ENCODE results near the gene CD34.

CD34 gene

DNA sequence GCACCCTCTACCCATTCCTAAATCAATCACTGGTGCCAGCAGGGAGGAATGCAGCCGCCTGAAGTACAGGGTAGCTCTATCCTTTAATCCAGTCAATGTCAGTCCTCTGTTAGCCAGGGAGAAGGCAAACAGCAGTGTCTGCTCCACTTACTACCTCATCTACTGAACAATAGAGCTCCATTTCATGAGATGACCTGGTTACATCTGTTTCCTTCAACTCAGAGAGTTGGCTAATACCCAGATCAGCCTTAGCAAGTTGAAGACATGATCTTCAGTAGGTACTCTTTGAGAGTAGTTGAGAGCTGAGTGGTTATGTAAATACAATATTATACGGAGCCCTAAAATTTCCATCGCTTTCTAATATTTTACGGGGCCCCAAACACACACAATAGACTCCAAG lies 46.1 kb upstream of the CD34 start:
- Histone ChIP-seq H3K27ac (ENCODE audit: extremely low read depth, low read depth, low read length) (no peak overlapping the region), H3K9me3 (ENCODE audit: control insufficient read depth, insufficient read depth, low read depth, low read length) (no peaks in the 10 kb centered on the region), H3K4me1 (ENCODE audit: control insufficient read depth, insufficient read depth, low read length) (peaks cover 3% of the 10 kb centered on the region; the same call in 1 of the 2 replicates), H3K4me3 (ENCODE audit: low read depth, low read length) (no peak overlapping the region), H3K36me3 (ENCODE audit: control insufficient read depth in 2 of 2, insufficient read depth in 1 of 2, low read length in 2 of 2) (no peaks in the 10 kb centered on the region)
- TF ChIP-seq, protein P1, sequence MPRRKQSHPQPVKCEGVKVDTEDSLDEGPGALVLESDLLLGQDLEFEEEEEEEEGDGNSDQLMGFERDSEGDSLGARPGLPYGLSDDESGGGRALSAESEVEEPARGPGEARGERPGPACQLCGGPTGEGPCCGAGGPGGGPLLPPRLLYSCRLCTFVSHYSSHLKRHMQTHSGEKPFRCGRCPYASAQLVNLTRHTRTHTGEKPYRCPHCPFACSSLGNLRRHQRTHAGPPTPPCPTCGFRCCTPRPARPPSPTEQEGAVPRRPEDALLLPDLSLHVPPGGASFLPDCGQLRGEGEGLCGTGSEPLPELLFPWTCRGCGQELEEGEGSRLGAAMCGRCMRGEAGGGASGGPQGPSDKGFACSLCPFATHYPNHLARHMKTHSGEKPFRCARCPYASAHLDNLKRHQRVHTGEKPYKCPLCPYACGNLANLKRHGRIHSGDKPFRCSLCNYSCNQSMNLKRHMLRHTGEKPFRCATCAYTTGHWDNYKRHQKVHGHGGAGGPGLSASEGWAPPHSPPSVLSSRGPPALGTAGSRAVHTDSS (tag by site-specific recombination; IDR thresholded peaks at IDR 0.05): no peak
- TF ChIP-seq BCL11B (tag by site-specific recombination; IDR thresholded peaks at IDR 0.05; ENCODE audit: low read depth) (no peak), ZNF175 (tag by site-specific recombination; IDR thresholded peaks at IDR 0.05) (no peak), SALL2 (tag by site-specific recombination; IDR thresholded peaks at IDR 0.05; ENCODE audit: borderline replicate concordance) (no peak), ZNF350 (tag by site-specific recombination; IDR thresholded peaks at IDR 0.05) (no peak), ZNF248 (tag by site-specific recombination; IDR thresholded peaks at IDR 0.05) (no peak), MYNN (tag by site-specific recombination; IDR thresholded peaks at IDR 0.05; ENCODE audit: borderline replicate concordance) (no peak), ZNF555 (tag by site-specific recombination; conservative IDR thresholded peaks at IDR 0.05) (no peak), ZNF76 (tag by site-specific recombination; IDR thresholded peaks at IDR 0.05; ENCODE audit: borderline replicate concordance, low read depth) (no peak), ZNF473 (tag by site-specific recombination; IDR thresholded peaks at IDR 0.05) (no peak)
- TF ChIP-seq, protein P2, sequence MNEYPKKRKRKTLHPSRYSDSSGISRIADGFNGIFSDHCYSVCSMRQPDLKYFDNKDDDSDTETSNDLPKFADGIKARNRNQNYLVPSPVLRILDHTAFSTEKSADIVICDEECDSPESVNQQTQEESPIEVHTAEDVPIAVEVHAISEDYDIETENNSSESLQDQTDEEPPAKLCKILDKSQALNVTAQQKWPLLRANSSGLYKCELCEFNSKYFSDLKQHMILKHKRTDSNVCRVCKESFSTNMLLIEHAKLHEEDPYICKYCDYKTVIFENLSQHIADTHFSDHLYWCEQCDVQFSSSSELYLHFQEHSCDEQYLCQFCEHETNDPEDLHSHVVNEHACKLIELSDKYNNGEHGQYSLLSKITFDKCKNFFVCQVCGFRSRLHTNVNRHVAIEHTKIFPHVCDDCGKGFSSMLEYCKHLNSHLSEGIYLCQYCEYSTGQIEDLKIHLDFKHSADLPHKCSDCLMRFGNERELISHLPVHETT (tag by site-specific recombination; IDR thresholded peaks at IDR 0.05): no peak
- TF ChIP-seq, protein P3, sequence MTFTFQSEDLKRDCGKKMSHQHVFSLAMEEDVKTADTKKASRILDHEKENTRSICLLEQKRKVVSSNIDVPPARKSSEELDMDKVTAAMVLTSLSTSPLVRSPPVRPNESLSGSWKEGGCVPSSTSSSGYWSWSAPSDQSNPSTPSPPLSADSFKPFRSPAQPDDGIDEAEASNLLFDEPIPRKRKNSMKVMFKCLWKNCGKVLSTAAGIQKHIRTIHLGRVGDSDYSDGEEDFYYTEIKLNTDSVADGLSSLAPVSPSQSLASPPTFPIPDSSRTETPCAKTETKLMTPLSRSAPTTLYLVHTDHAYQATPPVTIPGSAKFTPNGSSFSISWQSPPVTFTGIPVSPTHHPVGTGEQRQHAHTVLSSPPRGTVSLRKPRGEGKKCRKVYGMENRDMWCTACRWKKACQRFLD (tag by site-specific recombination; IDR thresholded peaks at IDR 0.05): no peak
- TF ChIP-seq, protein P4, sequence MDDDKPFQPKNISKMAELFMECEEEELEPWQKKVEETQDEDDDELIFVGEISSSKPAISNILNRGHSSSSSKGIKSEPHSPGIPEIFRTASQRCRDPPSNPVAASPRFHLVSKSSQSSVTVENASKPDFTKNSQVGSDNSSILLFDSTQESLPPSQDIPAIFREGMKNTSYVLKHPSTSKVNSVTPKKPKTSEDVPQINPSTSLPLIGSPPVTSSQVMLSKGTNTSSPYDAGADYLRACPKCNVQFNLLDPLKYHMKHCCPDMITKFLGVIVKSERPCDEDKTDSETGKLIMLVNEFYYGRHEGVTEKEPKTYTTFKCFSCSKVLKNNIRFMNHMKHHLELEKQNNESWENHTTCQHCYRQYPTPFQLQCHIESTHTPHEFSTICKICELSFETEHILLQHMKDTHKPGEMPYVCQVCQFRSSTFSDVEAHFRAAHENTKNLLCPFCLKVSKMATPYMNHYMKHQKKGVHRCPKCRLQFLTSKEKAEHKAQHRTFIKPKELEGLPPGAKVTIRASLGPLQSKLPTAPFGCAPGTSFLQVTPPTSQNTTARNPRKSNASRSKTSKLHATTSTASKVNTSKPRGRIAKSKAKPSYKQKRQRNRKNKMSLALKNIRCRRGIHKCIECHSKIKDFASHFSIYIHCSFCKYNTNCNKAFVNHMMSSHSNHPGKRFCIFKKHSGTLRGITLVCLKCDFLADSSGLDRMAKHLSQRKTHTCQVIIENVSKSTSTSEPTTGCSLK (tag by site-specific recombination; IDR thresholded peaks at IDR 0.05): no peak
- TF ChIP-seq, protein P5, sequence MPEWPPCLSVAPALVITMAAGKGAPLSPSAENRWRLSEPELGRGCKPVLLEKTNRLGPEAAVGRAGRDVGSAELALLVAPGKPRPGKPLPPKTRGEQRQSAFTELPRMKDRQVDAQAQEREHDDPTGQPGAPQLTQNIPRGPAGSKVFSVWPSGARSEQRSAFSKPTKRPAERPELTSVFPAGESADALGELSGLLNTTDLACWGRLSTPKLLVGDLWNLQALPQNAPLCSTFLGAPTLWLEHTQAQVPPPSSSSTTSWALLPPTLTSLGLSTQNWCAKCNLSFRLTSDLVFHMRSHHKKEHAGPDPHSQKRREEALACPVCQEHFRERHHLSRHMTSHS (tag by site-specific recombination; IDR thresholded peaks at IDR 0.05): no peak
- TF ChIP-seq, protein P6, sequence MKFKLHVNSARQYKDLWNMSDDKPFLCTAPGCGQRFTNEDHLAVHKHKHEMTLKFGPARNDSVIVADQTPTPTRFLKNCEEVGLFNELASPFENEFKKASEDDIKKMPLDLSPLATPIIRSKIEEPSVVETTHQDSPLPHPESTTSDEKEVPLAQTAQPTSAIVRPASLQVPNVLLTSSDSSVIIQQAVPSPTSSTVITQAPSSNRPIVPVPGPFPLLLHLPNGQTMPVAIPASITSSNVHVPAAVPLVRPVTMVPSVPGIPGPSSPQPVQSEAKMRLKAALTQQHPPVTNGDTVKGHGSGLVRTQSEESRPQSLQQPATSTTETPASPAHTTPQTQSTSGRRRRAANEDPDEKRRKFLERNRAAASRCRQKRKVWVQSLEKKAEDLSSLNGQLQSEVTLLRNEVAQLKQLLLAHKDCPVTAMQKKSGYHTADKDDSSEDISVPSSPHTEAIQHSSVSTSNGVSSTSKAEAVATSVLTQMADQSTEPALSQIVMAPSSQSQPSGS (tag by site-specific recombination; IDR thresholded peaks at IDR 0.05; ENCODE audit: low read depth): no peak
- POLR2A ChIA-PET: no interaction called here
- CTCF ChIA-PET: interaction anchor here (1.5 to 2.9 kb wide), 3 partner anchors 70 to 128 kb away, joined by 4 to 17 read pairs (median 5); no protein-coding TSS in a partner anchor

DNA sequence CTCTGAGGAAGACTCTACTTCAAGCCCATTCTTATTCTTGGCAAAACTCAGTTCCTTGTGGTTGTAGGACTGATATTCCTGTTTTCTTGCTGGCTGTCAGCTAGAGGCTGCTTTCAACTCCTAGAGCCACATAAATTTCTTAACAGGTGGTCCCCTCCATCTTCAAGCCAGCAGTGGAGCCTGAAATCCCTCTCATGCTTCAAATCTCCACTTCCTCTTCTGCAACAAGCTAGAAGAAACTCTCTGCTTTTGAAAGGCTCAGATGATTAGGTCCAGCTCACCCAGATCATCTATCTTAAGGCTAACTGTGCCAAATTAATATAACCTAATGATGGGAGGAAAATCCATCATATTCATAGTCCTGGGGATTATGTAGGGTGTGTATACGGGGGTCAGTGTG lies 43.2 kb upstream of the CD34 start:
- Histone ChIP-seq H3K36me3 (ENCODE audit: control insufficient read depth in 2 of 2, insufficient read depth in 1 of 2, low read length in 2 of 2) (no peaks in the 10 kb centered on the region), H3K9me3 (ENCODE audit: control insufficient read depth, insufficient read depth, low read depth, low read length) (no peaks in the 10 kb centered on the region), H3K27ac (ENCODE audit: extremely low read depth, low read depth, low read length) (no peak overlapping the region), H3K4me1 (ENCODE audit: control insufficient read depth, insufficient read depth, low read length) (peaks cover 3% of the 10 kb centered on the region; the same call in 1 of the 2 replicates), H3K4me3 (ENCODE audit: low read depth, low read length) (no peak overlapping the region)
- ChIA-PET POLR2A (no interaction called here), CTCF (interaction anchor here (0.7 to 5.6 kb wide), 4 partner anchors 9 to 1219 kb away, joined by 3 to 36 read pairs (median 10); no protein-coding TSS in a partner anchor)
- TF ChIP-seq ZNF175 (tag by site-specific recombination; IDR thresholded peaks at IDR 0.05): no peak
- TF ChIP-seq ZNF404 (tag by site-specific recombination; IDR thresholded peaks at IDR 0.05): no peak
- TF ChIP-seq ZNF423 (tag by site-specific recombination; IDR thresholded peaks at IDR 0.05): no peak
- TF ChIP-seq, protein P7, sequence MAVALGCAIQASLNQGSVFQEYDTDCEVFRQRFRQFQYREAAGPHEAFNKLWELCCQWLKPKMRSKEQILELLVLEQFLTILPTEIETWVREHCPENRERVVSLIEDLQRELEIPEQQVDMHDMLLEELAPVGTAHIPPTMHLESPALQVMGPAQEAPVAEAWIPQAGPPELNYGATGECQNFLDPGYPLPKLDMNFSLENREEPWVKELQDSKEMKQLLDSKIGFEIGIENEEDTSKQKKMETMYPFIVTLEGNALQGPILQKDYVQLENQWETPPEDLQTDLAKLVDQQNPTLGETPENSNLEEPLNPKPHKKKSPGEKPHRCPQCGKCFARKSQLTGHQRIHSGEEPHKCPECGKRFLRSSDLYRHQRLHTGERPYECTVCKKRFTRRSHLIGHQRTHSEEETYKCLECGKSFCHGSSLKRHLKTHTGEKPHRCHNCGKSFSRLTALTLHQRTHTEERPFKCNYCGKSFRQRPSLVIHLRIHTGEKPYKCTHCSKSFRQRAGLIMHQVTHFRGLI (tag by site-specific recombination; IDR thresholded peaks at IDR 0.05): no peak
- TF ChIP-seq, protein P8, sequence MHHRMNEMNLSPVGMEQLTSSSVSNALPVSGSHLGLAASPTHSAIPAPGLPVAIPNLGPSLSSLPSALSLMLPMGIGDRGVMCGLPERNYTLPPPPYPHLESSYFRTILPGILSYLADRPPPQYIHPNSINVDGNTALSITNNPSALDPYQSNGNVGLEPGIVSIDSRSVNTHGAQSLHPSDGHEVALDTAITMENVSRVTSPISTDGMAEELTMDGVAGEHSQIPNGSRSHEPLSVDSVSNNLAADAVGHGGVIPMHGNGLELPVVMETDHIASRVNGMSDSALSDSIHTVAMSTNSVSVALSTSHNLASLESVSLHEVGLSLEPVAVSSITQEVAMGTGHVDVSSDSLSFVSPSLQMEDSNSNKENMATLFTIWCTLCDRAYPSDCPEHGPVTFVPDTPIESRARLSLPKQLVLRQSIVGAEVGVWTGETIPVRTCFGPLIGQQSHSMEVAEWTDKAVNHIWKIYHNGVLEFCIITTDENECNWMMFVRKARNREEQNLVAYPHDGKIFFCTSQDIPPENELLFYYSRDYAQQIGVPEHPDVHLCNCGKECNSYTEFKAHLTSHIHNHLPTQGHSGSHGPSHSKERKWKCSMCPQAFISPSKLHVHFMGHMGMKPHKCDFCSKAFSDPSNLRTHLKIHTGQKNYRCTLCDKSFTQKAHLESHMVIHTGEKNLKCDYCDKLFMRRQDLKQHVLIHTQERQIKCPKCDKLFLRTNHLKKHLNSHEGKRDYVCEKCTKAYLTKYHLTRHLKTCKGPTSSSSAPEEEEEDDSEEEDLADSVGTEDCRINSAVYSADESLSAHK (tag by site-specific recombination; IDR thresholded peaks at IDR 0.05): no peak
- TF ChIP-seq, protein P9, sequence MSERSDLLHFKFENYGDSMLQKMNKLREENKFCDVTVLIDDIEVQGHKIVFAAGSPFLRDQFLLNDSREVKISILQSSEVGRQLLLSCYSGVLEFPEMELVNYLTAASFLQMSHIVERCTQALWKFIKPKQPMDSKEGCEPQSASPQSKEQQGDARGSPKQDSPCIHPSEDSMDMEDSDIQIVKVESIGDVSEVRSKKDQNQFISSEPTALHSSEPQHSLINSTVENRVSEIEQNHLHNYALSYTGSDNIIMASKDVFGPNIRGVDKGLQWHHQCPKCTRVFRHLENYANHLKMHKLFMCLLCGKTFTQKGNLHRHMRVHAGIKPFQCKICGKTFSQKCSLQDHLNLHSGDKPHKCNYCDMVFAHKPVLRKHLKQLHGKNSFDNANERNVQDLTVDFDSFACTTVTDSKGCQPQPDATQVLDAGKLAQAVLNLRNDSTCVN (tag by site-specific recombination; optimal IDR thresholded peaks at IDR 0.05): no peak

Measured in HEK293 (cell line).